ENCODE measurements around the gene KNSTRN. TPM values are rescaled to one million over a fixed set of nuclear protein-coding genes. Genes with fewer than 3 reads are reported as not detected.

KNSTRN gene
- total and polyA plus RNA-seq, 2 of the 13 experiments (the other 11 are each of a cell fraction or from before 2014, with no cell fraction given) = 20.3 to 62.3 TPM

DNA sequence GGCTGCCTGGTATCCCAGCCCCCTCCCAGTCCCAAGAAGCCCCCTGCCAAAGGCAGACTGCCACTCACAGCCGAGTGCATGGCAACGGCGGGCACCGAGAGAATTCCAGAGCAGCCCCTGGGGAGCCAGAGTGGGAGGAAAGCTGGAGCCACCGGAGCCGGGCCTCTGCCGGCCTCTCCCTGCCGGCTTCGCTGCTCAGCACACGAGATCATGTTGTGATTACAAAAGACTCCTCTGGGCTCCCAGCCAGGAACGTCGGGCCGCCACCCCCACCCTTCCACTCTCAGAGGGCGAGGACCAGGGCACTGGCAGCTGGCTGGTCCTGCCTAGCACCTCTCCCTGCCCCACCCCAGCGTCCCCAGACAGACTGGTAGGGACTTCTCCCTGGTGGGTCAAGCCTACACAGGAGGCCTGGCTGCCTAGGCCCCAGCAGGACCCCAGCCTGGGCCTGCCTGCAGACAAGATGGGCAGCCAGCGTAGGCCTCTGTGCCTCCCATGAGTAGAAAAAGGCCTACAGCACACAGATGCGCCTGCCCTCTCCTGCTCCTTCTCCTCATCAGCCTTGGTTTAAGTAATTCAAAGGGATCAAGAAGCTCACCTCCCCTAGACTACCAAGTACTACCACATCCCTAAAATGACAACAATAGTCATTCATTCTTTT, 41.7 kb upstream of the KNSTRN start, which contains the start of gene CCDC9B (continued):
- TF ChIP-seq ZNF704 (CRISPR knock-in tag; IDR thresholded peaks at IDR 0.05; ENCODE audit: borderline replicate concordance) (no peak), NRL (CRISPR knock-in tag; IDR thresholded peaks at IDR 0.05; ENCODE audit: borderline replicate concordance) (peak; percentile 30; the same call in 1 of the 2 replicates), HOXA3 (CRISPR knock-in tag; IDR thresholded peaks at IDR 0.05) (no peak), MED13 (CRISPR knock-in tag; IDR thresholded peaks at IDR 0.05) (no peak), SUZ12 (IDR thresholded peaks at IDR 0.05; ENCODE audit: low read depth, low read length) (no peak), ZBTB42 (CRISPR knock-in tag; IDR thresholded peaks at IDR 0.05) (0 out of 2 replicates have a peak, but pooled peaks have one; percentile 70), PHF20 (CRISPR knock-in tag; IDR thresholded peaks at IDR 0.05) (no peak), ZSCAN9 (CRISPR knock-in tag; IDR thresholded peaks at IDR 0.05; ENCODE audit: borderline replicate concordance) (no peak), ZSCAN31 (CRISPR knock-in tag; IDR thresholded peaks at IDR 0.05; ENCODE audit: low read depth) (no peak), BCLAF1 (IDR thresholded peaks at IDR 0.05) (no peak), BCL6 (CRISPR knock-in tag; IDR thresholded peaks at IDR 0.05) (peak; percentile 50; the same call in 1 of the 2 replicates), MIER2 (CRISPR knock-in tag; IDR thresholded peaks at IDR 0.05) (no peak)
- TF ChIP-seq, protein P1, sequence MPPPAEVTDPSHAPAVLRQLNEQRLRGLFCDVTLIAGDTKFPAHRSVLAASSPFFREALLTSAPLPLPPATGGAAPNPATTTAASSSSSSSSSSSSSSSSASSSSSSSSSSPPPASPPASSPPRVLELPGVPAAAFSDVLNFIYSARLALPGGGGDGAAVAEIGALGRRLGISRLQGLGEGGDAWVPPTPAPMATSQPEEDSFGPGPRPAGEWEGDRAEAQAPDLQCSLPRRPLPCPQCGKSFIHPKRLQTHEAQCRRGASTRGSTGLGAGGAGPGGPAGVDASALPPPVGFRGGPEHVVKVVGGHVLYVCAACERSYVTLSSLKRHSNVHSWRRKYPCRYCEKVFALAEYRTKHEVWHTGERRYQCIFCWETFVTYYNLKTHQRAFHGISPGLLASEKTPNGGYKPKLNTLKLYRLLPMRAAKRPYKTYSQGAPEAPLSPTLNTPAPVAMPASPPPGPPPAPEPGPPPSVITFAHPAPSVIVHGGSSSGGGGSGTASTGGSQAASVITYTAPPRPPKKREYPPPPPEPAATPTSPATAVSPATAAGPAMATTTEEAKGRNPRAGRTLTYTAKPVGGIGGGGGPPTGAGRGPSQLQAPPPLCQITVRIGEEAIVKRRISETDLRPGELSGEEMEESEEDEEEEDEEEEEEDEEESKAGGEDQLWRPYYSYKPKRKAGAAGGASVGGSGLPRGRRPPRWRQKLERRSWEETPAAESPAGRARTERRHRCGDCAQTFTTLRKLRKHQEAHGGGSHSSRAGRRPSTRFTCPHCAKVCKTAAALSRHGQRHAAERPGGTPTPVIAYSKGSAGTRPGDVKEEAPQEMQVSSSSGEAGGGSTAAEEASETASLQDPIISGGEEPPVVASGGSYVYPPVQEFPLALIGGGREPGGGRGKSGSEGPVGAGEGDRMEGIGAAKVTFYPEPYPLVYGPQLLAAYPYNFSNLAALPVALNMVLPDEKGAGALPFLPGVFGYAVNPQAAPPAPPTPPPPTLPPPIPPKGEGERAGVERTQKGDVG (CRISPR knock-in tag; IDR thresholded peaks at IDR 0.05; ENCODE audit: borderline replicate concordance) = no peak
- TF ChIP-seq, protein P2, sequence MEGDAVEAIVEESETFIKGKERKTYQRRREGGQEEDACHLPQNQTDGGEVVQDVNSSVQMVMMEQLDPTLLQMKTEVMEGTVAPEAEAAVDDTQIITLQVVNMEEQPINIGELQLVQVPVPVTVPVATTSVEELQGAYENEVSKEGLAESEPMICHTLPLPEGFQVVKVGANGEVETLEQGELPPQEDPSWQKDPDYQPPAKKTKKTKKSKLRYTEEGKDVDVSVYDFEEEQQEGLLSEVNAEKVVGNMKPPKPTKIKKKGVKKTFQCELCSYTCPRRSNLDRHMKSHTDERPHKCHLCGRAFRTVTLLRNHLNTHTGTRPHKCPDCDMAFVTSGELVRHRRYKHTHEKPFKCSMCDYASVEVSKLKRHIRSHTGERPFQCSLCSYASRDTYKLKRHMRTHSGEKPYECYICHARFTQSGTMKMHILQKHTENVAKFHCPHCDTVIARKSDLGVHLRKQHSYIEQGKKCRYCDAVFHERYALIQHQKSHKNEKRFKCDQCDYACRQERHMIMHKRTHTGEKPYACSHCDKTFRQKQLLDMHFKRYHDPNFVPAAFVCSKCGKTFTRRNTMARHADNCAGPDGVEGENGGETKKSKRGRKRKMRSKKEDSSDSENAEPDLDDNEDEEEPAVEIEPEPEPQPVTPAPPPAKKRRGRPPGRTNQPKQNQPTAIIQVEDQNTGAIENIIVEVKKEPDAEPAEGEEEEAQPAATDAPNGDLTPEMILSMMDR (CRISPR knock-in tag; IDR thresholded peaks at IDR 0.05) = no peak
- TF ChIP-seq, protein P3, sequence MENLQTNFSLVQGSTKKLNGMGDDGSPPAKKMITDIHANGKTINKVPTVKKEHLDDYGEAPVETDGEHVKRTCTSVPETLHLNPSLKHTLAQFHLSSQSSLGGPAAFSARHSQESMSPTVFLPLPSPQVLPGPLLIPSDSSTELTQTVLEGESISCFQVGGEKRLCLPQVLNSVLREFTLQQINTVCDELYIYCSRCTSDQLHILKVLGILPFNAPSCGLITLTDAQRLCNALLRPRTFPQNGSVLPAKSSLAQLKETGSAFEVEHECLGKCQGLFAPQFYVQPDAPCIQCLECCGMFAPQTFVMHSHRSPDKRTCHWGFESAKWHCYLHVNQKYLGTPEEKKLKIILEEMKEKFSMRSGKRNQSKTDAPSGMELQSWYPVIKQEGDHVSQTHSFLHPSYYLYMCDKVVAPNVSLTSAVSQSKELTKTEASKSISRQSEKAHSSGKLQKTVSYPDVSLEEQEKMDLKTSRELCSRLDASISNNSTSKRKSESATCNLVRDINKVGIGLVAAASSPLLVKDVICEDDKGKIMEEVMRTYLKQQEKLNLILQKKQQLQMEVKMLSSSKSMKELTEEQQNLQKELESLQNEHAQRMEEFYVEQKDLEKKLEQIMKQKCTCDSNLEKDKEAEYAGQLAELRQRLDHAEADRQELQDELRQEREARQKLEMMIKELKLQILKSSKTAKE (CRISPR knock-in tag; IDR thresholded peaks at IDR 0.05; ENCODE audit: borderline replicate concordance) = no peak
